Measurements from ENCODE around the gene NEDD8. TPM values are rescaled to one million over a fixed set of nuclear protein-coding genes. Genes with fewer than 3 reads are reported as not detected.

The NEDD8 gene
- total and polyA plus RNA-seq, 2 experiments from 2014 or later: 130 to 418 TPM

GRCh38 chr14:24228902-24229301, 3.3 kb downstream of the NEDD8 start:
- no peak overlapping the region for H3K4me3 ChIP-seq
- Mint-ChIP-seq H3K27me3 (ENCODE audit: insufficient read depth, low read depth, poor library complexity) (peaks cover 7% of the 10 kb centered on the region), H3K4me1 (peaks cover 11% of the 10 kb centered on the region), H3K4me3 (no peak overlapping the region; the same call in 2 of the 3 replicates), H3K36me3 (ENCODE audit: low read depth) (peaks cover 9% of the 10 kb centered on the region), H3K27ac (no peak overlapping the region), H3K9me3 (no peaks in the 10 kb centered on the region)
- peaks cover 20% of the 10 kb centered on the region for H4K20me1 ChIP-seq (replicated peaks; ENCODE audit: insufficient read depth)
- peaks cover 7% of the 10 kb centered on the region; the same call in 1 of the 2 replicates for H3F3A ChIP-seq (replicated peaks; ENCODE audit: low read depth)
- ATAC-seq (no peak), DNase-seq (ENCODE audit: low spot score) (no peak)
- H2AFZ ChIP-seq: no peak overlapping the region
- no peaks in the 10 kb centered on the region for H3K27me3 ChIP-seq (ENCODE audit: insufficient read depth)
- H3K79me2 ChIP-seq (replicated peaks; ENCODE audit: insufficient read depth): peaks cover 84% of the 10 kb centered on the region
- no peak overlapping the region for H3K4me2 ChIP-seq
- TF ChIP-seq, protein P1, sequence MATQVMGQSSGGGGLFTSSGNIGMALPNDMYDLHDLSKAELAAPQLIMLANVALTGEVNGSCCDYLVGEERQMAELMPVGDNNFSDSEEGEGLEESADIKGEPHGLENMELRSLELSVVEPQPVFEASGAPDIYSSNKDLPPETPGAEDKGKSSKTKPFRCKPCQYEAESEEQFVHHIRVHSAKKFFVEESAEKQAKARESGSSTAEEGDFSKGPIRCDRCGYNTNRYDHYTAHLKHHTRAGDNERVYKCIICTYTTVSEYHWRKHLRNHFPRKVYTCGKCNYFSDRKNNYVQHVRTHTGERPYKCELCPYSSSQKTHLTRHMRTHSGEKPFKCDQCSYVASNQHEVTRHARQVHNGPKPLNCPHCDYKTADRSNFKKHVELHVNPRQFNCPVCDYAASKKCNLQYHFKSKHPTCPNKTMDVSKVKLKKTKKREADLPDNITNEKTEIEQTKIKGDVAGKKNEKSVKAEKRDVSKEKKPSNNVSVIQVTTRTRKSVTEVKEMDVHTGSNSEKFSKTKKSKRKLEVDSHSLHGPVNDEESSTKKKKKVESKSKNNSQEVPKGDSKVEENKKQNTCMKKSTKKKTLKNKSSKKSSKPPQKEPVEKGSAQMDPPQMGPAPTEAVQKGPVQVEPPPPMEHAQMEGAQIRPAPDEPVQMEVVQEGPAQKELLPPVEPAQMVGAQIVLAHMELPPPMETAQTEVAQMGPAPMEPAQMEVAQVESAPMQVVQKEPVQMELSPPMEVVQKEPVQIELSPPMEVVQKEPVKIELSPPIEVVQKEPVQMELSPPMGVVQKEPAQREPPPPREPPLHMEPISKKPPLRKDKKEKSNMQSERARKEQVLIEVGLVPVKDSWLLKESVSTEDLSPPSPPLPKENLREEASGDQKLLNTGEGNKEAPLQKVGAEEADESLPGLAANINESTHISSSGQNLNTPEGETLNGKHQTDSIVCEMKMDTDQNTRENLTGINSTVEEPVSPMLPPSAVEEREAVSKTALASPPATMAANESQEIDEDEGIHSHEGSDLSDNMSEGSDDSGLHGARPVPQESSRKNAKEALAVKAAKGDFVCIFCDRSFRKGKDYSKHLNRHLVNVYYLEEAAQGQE (IDR thresholded peaks at IDR 0.05; ENCODE audit: unreplicated experiment): no peak
- TF ChIP-seq ZNF114 (CRISPR knock-in tag; IDR thresholded peaks at IDR 0.05) (no peak), JUNB (IDR thresholded peaks at IDR 0.05; ENCODE audit: unreplicated experiment) (no peak), EZH2phosphoT487 (IDR thresholded peaks at IDR 0.05; ENCODE audit: unreplicated experiment) (no peak), CREB1 (CRISPR knock-in tag; IDR thresholded peaks at IDR 0.05; ENCODE audit: low read depth) (no peak), ZNF331 (CRISPR knock-in tag; IDR thresholded peaks at IDR 0.05; ENCODE audit: low read depth) (no peak), STAT1 (IDR thresholded peaks at IDR 0.05; ENCODE audit: unreplicated experiment) (no peak), ETS1 (IDR thresholded peaks at IDR 0.05) (no peak), CTCF (conservative IDR thresholded peaks at IDR 0.05; ENCODE audit: low read depth in 2 of 2) (no peak), POLR2AphosphoS5 (IDR thresholded peaks at IDR 0.05; ENCODE audit: low read depth) (no peak), NANOG (IDR thresholded peaks at IDR 0.05; ENCODE audit: borderline replicate concordance) (no peak), ZNF462 (CRISPR knock-in tag; IDR thresholded peaks at IDR 0.05) (no peak), EZH2 (IDR thresholded peaks at IDR 0.05; ENCODE audit: low read depth, unreplicated experiment) (no peak)
- H3K27ac ChIP-seq (ENCODE audit: low read depth): no peak overlapping the region
- peaks cover 13% of the 10 kb centered on the region for H3K4me1 ChIP-seq (ENCODE audit: insufficient read depth)
- H3K36me3 ChIP-seq (ENCODE audit: insufficient read depth): peaks cover 12% of the 10 kb centered on the region
- no peaks in the 10 kb centered on the region for H3K9me2 ChIP-seq (ENCODE audit: insufficient read depth)

All from GM23338 (cell line).